Measurements from ENCODE around the gene NOBOX.
"Not testable (repeated sequence)": the region's sequence is repeated elsewhere in the genome, so short reads cannot be mapped to it uniquely, and the experiment has no call there.

Gene NOBOX

GRCh38 chr7:144391014-144391413 lies 12.5 kb downstream of the NOBOX start:
- DNase-seq: no peak

- DNase-seq: no peak
Measured at GRCh38 chr7:144390481-144390880, 13.0 kb downstream of the NOBOX start.

- DNase-seq: no peak
Measured at GRCh38 chr7:144388950-144389349, 14.5 kb downstream of the NOBOX start.

- DNase-seq: no peak
Measured at GRCh38 chr7:144386741-144387140, 16.8 kb downstream of the NOBOX start.

- DNase-seq: peak; percentile 30 to 64
Measured at GRCh38 chr7:144384555-144385245, 18.8 kb downstream of the NOBOX start.

- DNase-seq: no peak
Measured at GRCh38 chr7:144384071-144384470, 19.4 kb downstream of the NOBOX start.

GRCh38 chr7:144379776-144380384 lies 23.6 kb downstream of the NOBOX start:
- no peak for DNase-seq

- DNase-seq: no peak
Measured at GRCh38 chr7:144378651-144379050, 24.8 kb downstream of the NOBOX start.

GRCh38 chr7:144369221-144369620 lies 34.3 kb downstream of the NOBOX start:
- DNase-seq: not testable (repeated sequence)

- not testable (repeated sequence) for DNase-seq
Measured at GRCh38 chr7:144367250-144367649, 36.2 kb downstream of the NOBOX start.

- not testable (repeated sequence) for DNase-seq
Measured at GRCh38 chr7:144365523-144365922, 38.0 kb downstream of the NOBOX start.

- DNase-seq: not testable (repeated sequence)
Measured at GRCh38 chr7:144362061-144362460, 41.4 kb downstream of the NOBOX start.

- not testable (repeated sequence) for DNase-seq
Measured at GRCh38 chr7:144356860-144357259, 46.6 kb downstream of the NOBOX start.

- not testable (repeated sequence) for DNase-seq
Measured at GRCh38 chr7:144356185-144356584, 47.3 kb downstream of the NOBOX start.

GRCh38 chr7:144355176-144355822 lies 48.2 kb downstream of the NOBOX start, which contains the start of gene ARHGEF5:
ARHGEF5 (plus strand) TSS chr7:144355402; CDS start chr7:144362670, 7,268 bp downstream.
- not testable (repeated sequence) for DNase-seq

GRCh38 chr7:144351667-144352066 lies 51.8 kb downstream of the NOBOX start:
- DNase-seq: not testable (repeated sequence)

- not testable (repeated sequence) for DNase-seq
Measured at GRCh38 chr7:144348625-144349024, 54.9 kb downstream of the NOBOX start.

All from stimulated activated CD4-positive, alpha-beta T cell treated with anti-CD3 and anti-CD28 coated beads, Interleukin-4, amount 100 ng/mL, for 4 hours (primary cell).